PC-9 (cell line): Measurements from ENCODE around the gene ABAT.

Experiments used
- CTCF ChIP-seq: fragments of 200-600 bp; sonication (generic); conservative IDR thresholded peaks from 2 replicates; pipeline ENCODE4 v1.6.1; 2017; ENCODE audit warnings: mixed run types, antibody characterized with exemption, mild to moderate bottlenecking, moderate library complexity
- EZH2 ChIP-seq: fragments of 200-600 bp; sonication (generic); IDR thresholded peaks from 2 replicates; pipeline ENCODE4 v1.8.0; 2017; ENCODE audit warnings: antibody characterized with exemption, low read depth

GRCh38 chr16:8661703-8662102, 12.7 kb upstream of the ABAT start:
- TF ChIP-seq CTCF (no peak), EZH2 (no peak)
